HEK293T (cell line): ENCODE measurements around the gene TMEM134.

Experiments
- ELF4 ChIP-seq: fragments of 450-650 bp; IDR thresholded peaks from 2 replicates; pipeline ENCODE4 v1.6.1; 2017; ENCODE audit warnings: antibody characterized with exemption
- FOXA1 ChIP-seq: fragments of 450-650 bp; IDR thresholded peaks from 2 replicates; pipeline ENCODE4 v1.6.1; 2016; ENCODE audit warnings: mild to moderate bottlenecking
- FOXK2 ChIP-seq: fragments of 450-650 bp; IDR thresholded peaks from 2 replicates; pipeline ENCODE4 v1.6.1; 2016; ENCODE audit warnings: mild to moderate bottlenecking
- FOXM1 ChIP-seq: fragments of 450-650 bp; IDR thresholded peaks from 2 replicates; pipeline ENCODE4 v1.6.1; 2017; ENCODE audit warnings: mild to moderate bottlenecking, borderline replicate concordance
- LEF1 ChIP-seq: fragments of 450-650 bp; IDR thresholded peaks from 2 replicates; pipeline ENCODE4 v1.6.1; 2017; ENCODE audit warnings: mild to moderate bottlenecking, borderline replicate concordance

GRCh38 chr11:67466367-67466766 is 2.7 kb downstream of the TMEM134 start:
- TF ChIP-seq FOXM1 (no peak), FOXK2 (no peak), ELF4 (no peak), LEF1 (no peak), FOXA1 (no peak)
